Measurements from ENCODE around the gene CHMP4B.

Gene CHMP4B

DNA sequence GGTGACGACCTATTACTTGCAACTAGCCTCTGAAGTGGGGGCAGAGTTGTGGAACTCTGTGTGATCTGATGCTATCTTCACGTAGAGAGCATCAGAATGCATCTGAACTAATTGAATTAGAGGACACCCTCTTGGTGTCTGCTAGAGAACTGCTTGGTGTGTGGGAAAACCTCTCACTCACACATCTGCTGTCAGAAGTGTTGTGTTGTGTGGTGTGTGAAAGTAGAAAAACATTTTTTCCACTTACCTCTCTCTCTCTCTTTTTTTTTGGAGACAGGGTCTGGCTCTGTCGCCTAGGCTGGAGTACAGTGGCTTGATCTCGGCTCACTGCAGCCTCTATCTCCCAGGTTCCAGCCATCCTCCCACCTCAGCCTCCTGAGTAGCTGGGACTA is 90.0 kb downstream of the CHMP4B start:
- H3K4me3 ChIP-seq (ENCODE audit: control insufficient read depth, low read depth, low read length), result no peak overlapping the region
- TF ChIP-seq, protein P1, sequence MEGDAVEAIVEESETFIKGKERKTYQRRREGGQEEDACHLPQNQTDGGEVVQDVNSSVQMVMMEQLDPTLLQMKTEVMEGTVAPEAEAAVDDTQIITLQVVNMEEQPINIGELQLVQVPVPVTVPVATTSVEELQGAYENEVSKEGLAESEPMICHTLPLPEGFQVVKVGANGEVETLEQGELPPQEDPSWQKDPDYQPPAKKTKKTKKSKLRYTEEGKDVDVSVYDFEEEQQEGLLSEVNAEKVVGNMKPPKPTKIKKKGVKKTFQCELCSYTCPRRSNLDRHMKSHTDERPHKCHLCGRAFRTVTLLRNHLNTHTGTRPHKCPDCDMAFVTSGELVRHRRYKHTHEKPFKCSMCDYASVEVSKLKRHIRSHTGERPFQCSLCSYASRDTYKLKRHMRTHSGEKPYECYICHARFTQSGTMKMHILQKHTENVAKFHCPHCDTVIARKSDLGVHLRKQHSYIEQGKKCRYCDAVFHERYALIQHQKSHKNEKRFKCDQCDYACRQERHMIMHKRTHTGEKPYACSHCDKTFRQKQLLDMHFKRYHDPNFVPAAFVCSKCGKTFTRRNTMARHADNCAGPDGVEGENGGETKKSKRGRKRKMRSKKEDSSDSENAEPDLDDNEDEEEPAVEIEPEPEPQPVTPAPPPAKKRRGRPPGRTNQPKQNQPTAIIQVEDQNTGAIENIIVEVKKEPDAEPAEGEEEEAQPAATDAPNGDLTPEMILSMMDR (conservative IDR thresholded peaks at IDR 0.05; ENCODE audit: control insufficient read depth, insufficient read depth, low read depth, low read length), result no peak
- no peak for DNase-seq (ENCODE audit: low read depth)

DNA sequence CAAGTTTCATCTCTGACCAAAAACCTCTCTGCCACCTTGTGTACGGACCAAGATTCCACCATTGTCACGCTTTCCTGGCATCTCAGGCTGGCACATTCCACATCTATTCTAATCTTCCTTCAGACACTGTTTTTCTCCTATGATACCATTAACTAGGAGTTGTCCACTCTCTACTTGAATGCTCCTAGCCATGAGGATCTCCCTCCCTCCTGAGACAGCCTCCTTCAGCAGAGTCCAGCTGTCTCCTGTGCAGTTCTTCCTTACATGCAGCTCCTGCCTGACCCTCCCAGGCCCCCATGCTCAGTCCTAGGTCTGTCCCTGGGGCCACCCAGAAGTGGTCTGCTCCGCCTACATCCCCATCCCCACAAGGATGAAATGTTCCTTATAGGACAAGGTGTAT is 90.9 kb downstream of the CHMP4B start:
- no peak for DNase-seq (ENCODE audit: low read depth)
- TF ChIP-seq, protein P1 (conservative IDR thresholded peaks at IDR 0.05; ENCODE audit: control insufficient read depth, insufficient read depth, low read depth, low read length), result no peak
- no peak overlapping the region for H3K4me3 ChIP-seq (ENCODE audit: control insufficient read depth, low read depth, low read length)
